Measurements from ENCODE around the gene BCL7B.

The BCL7B gene

DNA sequence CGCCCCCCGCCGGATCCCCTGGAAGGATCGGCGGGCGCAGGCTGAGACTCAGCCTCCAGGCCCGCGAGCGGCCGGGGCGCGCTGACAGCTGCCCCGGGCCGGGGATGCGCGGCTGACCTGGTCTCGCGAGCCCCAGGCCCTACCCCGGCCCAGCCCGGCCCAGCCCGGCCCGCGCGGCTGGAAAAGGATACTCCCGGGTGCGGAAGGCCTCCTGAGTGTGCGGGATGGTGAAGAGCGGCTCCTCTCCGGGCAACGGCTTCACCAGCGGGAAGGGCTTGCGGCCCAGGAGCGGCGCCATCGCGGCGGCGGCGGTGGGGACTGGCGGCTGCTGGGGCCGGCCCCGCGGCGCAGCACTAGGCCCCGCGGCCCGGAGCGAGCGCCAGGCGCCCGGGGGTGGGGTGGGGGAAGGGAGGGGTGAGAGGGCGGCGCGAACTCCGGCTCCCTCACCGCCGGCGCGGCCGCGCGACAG, 35.8 kb downstream of the BCL7B start:
- Histone ChIP-seq H3K4me1 (ENCODE audit: control insufficient read depth in 5 of 5, insufficient read depth in 5 of 5, low read length in 5 of 5) (peaks cover 5 to 51% (median 36%) of the 10 kb centered on the region in 5 donors), H3K9me3 (ENCODE audit: control insufficient read depth in 5 of 5, low read length in 5 of 5) (no peaks in the 10 kb centered on the region), H3K27ac (ENCODE audit: low read depth, low read length) (peak overlapping the region; percentile 88), H3K4me3 (ENCODE audit: low read depth in 1 of 5, low read length in 5 of 5) (peak overlapping the region in 4 of 5 donors; percentile 78 to 89 (median 84)), H3K9ac (ENCODE audit: low read length in 5 of 5) (peak overlapping the region in 4 of 5 donors; percentile 55 to 91 (median 86)), H3K36me3 (ENCODE audit: control insufficient read depth in 5 of 5, insufficient read depth in 5 of 5, low read length in 5 of 5) (peaks cover 0 to 6% (median 3%) of the 10 kb centered on the region in 5 donors), H3K27me3 (ENCODE audit: control insufficient read depth in 5 of 5, insufficient read depth in 4 of 5, low read length in 5 of 5) (no peaks in the 10 kb centered on the region)

DNA sequence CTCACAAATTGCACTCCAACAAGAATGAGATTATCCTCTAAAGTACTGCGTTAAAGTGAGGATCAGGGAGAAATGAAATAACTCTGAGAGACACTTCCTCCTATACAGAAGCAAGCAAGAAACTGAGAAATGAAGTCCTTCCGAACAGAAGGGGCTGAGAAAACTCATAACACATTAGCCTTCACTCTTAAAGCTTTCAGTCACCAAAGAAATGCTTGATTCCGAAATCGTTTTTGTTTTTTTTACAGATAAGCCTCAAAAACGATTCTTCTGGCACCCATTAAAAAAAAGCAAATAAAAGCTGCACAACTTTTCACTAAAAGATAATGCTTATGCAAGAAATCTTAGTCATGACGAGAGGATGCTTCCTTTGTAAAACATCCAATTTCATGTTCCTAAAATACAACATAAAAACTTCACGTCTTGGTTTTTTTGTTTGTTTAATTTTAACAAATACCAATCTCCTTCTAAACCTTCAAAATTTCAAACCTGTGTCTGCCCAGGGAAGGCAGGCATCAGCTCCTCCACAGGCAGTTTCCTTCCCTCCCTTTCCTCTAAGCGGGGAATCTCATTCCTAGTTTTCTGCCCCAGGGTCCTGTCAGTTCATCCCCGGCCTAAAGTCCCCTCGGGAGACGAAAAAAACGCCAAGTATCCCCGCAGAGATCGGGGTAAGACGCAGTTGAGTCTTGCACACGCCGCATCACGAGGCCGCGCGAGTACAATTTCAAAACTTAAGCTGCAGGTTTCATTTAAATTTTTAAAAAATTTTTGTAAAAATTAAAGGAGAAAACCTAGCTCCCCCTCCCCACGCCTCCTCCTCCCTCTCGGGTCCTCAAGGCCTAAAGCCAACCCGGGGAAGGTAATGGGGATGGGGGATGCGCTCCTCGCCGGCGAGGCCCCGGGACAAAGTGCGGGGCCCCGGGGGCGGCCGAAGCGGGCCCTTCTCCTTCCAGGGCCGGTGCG, 36.5 kb downstream of the BCL7B start:
- Histone ChIP-seq H3K36me3 (ENCODE audit: control insufficient read depth in 5 of 5, insufficient read depth in 5 of 5, low read length in 5 of 5) (peaks cover 0 to 8% (median 3%) of the 10 kb centered on the region in 5 donors), H3K9me3 (ENCODE audit: control insufficient read depth in 5 of 5, low read length in 5 of 5) (no peaks in the 10 kb centered on the region), H3K4me3 (ENCODE audit: low read depth in 1 of 5, low read length in 5 of 5) (peak overlapping the region; percentile 74 to 89 (median 82)), H3K27me3 (ENCODE audit: control insufficient read depth in 5 of 5, insufficient read depth in 4 of 5, low read length in 5 of 5) (no peaks in the 10 kb centered on the region), H3K27ac (ENCODE audit: low read depth, low read length) (peak overlapping the region; percentile 88), H3K9ac (ENCODE audit: low read length in 5 of 5) (peak overlapping the region; percentile 55 to 91 (median 84)), H3K4me1 (ENCODE audit: control insufficient read depth in 5 of 5, insufficient read depth in 5 of 5, low read length in 5 of 5) (peaks cover 5 to 51% (median 36%) of the 10 kb centered on the region in 5 donors)

DNA sequence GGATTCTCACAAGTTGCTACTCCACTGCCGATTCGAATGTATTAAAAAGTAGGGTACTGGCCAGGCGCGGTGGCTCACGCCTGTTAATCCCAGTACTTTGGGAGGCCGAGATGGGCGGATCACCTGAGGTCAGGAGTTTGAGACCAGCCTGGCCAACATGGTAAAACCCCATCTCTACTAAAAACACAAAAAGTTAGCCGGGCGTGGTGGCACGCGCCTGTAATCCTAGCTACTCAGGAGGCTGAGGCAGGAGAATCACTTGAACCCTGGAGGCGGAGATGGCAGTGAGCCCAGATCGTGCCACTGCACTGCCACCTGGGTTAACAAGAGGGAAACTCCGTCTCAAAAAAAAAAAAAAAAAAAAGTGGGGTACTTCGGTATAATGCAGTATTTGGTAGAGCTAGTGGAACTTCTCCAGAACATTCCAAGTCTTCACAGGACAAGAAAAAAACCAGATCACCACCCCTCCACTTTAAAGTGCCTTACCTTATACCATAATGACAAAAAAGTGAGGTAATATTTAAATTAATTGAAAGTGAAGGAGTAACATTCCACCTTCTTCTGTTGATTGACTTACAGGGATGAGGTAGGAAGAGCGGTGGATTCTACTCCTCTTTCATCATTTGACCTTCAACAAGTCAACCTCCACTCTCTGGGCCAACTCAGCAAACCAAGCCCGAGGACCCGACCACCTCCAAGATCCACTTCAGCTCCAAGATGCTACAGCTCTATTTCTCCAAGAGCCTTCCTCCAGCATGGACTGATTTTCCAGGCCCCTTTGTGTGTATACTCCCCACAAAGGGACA, 37.4 kb downstream of the BCL7B start:
- Histone ChIP-seq H3K9ac (ENCODE audit: low read length in 5 of 5) (peak overlapping the region; percentile 35 to 91 (median 83)), H3K9me3 (ENCODE audit: control insufficient read depth in 5 of 5, low read length in 5 of 5) (no peaks in the 10 kb centered on the region), H3K36me3 (ENCODE audit: control insufficient read depth in 5 of 5, insufficient read depth in 5 of 5, low read length in 5 of 5) (peaks cover 2 to 17% (median 8%) of the 10 kb centered on the region in 5 donors), H3K4me1 (ENCODE audit: control insufficient read depth in 5 of 5, insufficient read depth in 5 of 5, low read length in 5 of 5) (peaks cover 5 to 45% (median 36%) of the 10 kb centered on the region in 5 donors), H3K27ac (ENCODE audit: low read depth, low read length) (peak overlapping the region; percentile 88), H3K27me3 (ENCODE audit: control insufficient read depth in 5 of 5, insufficient read depth in 4 of 5, low read length in 5 of 5) (no peaks in the 10 kb centered on the region), H3K4me3 (ENCODE audit: low read depth in 1 of 5, low read length in 5 of 5) (peak overlapping the region; percentile 74 to 89 (median 82))

DNA sequence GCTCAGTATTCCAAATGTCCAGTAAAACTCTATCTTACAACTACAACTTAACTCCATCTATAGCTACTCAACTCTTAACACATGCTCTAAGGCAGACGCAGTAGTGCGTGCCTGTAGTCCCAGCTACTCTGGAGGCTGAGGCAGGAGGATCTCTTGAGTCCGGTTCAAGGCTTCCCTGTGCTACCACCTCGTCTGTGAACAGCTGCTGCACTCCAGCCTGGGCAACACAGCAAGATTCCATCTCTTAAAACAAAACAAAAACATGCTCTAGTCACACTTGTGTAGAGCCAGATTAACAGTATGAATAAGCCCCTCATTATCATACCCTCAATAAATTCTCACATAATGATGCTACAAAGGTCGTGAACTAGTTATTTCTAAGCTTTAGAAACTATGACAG, 39.0 kb downstream of the BCL7B start:
- H3K27ac ChIP-seq (ENCODE audit: low read depth, low read length), result peak overlapping the region; percentile 0
- H3K9ac ChIP-seq (ENCODE audit: low read length in 5 of 5), result peak overlapping the region in 3 of 5 donors; percentile 12 to 42 (median 35)

DNA sequence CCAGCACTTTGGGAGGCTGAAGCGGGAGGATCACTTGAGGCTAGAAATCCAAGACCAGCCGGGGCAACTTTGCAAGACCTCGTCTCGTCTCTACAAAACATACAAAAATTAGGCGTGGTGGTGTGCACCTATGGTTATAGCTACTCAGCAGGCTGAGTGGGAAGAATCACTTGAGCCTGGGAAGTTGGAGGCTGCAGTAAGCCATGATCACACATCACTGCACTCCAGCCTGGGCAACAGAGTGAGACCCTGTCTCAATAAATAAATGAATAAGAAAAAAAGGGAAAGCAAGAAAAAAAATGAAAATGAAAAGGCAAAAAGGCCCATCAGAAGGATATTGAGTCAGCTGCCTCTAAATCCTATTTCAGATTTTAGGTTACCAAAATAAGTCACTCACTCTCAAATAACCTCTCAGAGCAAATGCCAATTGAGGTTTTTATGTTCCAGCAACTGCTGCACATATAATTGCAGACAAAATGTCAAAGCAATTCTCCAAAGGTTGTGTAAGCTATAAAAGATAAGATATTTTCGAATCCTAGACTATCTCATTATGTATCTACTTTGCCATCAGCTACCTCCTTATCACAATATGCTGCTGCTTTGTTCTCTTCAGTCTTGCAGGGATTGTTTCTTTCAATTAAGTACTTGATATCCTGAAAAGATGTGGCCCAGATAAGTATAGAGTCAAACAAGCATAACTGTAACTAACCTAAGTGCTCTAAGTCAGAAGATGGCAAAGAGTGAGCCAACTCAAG, 40.1 kb downstream of the BCL7B start:
- Histone ChIP-seq H3K9me3 (ENCODE audit: control insufficient read depth in 5 of 5, low read length in 5 of 5) (no peaks in the 10 kb centered on the region), H3K4me3 (ENCODE audit: low read depth in 1 of 5, low read length in 5 of 5) (no peak overlapping the region), H3K36me3 (ENCODE audit: control insufficient read depth in 5 of 5, insufficient read depth in 5 of 5, low read length in 5 of 5) (peaks cover 3 to 32% (median 9%) of the 10 kb centered on the region in 5 donors), H3K4me1 (ENCODE audit: control insufficient read depth in 5 of 5, insufficient read depth in 5 of 5, low read length in 5 of 5) (peaks cover 5 to 36% (median 29%) of the 10 kb centered on the region in 5 donors), H3K9ac (ENCODE audit: low read length in 5 of 5) (no peak overlapping the region), H3K27me3 (ENCODE audit: control insufficient read depth in 5 of 5, insufficient read depth in 4 of 5, low read length in 5 of 5) (no peaks in the 10 kb centered on the region), H3K27ac (ENCODE audit: low read depth, low read length) (no peak overlapping the region)

More for the DNA sequence above, 39.0 kb downstream of the BCL7B start:
- H3K9me3 ChIP-seq (ENCODE audit: control insufficient read depth in 5 of 5, low read length in 5 of 5), result no peaks in the 10 kb centered on the region
- peaks cover 3 to 25% (median 9%) of the 10 kb centered on the region in 5 donors for H3K36me3 ChIP-seq (ENCODE audit: control insufficient read depth in 5 of 5, insufficient read depth in 5 of 5, low read length in 5 of 5)
- H3K4me3 ChIP-seq (ENCODE audit: low read depth in 1 of 5, low read length in 5 of 5), result no peak overlapping the region
- no peaks in the 10 kb centered on the region for H3K27me3 ChIP-seq (ENCODE audit: control insufficient read depth in 5 of 5, insufficient read depth in 4 of 5, low read length in 5 of 5)
- peaks cover 5 to 45% (median 36%) of the 10 kb centered on the region in 5 donors for H3K4me1 ChIP-seq (ENCODE audit: control insufficient read depth in 5 of 5, insufficient read depth in 5 of 5, low read length in 5 of 5)

DNA sequence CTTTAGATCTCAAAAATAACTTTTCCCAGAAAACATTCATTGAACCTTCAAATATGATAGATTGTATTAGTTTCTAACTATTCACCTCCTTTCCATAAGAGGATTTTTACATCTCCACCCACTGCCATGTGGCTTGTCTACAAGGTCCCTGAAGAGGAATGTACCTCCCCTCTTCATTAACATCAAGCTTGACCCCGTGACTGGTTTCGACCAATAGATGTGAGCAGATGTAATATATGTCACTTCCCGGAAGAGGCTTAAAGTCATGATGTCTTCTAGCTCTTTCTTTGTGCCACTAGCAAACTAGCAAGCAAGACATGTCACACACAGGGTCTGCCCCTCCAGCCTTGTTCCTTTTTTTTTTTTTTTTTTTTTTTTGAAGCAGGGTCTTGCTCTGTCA, 42.3 kb downstream of the BCL7B start:
- Histone ChIP-seq H3K9me3 (ENCODE audit: control insufficient read depth in 5 of 5, low read length in 5 of 5) (no peaks in the 10 kb centered on the region), H3K4me3 (ENCODE audit: low read depth in 1 of 5, low read length in 5 of 5) (no peak overlapping the region), H3K36me3 (ENCODE audit: control insufficient read depth in 5 of 5, insufficient read depth in 5 of 5, low read length in 5 of 5) (peaks cover 6 to 39% (median 14%) of the 10 kb centered on the region in 5 donors), H3K27ac (ENCODE audit: low read depth, low read length) (no peak overlapping the region), H3K4me1 (ENCODE audit: control insufficient read depth in 5 of 5, insufficient read depth in 5 of 5, low read length in 5 of 5) (peaks cover 1 to 23% (median 19%) of the 10 kb centered on the region in 5 donors), H3K9ac (ENCODE audit: low read length in 5 of 5) (no peak overlapping the region), H3K27me3 (ENCODE audit: control insufficient read depth in 5 of 5, insufficient read depth in 4 of 5, low read length in 5 of 5) (no peaks in the 10 kb centered on the region)

DNA sequence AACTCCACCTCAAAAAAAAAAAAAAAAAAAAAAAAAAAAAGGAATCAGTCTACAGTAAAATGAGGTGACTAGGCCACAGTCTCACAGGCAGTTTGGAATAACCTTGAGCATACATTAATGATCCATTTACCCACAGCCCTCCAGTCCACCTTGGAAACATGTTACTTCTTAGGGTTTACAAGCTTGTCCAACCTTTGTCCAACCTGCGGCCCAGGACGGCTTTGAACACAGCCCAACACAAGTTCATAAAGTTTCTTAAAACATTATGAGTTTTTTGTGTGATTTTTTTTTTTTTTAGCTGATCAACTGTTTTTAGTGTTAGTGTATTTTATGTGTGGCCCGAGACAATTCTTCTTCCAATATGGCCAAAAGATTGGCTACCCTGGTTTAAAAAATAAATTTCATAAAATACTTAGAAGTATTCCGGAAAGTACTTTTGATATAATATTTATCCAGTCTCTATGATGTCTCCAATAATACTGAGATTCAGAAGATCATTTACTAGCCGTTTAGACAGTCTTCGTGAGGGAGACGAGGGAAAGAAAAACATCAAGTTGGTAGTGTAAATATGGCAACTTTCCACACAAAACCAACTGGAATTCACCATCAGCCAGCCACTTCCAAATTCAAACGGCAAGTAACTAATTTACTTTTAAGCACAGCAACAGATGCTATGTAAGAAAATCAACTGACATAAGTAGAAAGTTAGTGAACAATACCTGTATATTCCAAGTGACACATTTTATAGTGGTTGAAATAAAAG, 45.3 kb downstream of the BCL7B start:
- no peaks in the 10 kb centered on the region for H3K27me3 ChIP-seq (ENCODE audit: control insufficient read depth in 5 of 5, insufficient read depth in 4 of 5, low read length in 5 of 5)
- peak overlapping the region in 2 of 5 donors; percentile 13 to 41 for H3K9ac ChIP-seq (ENCODE audit: low read length in 5 of 5)
- H3K27ac ChIP-seq (ENCODE audit: low read depth, low read length), result no peak overlapping the region
- H3K4me3 ChIP-seq (ENCODE audit: low read depth in 1 of 5, low read length in 5 of 5), result no peak overlapping the region
- H3K36me3 ChIP-seq (ENCODE audit: control insufficient read depth in 5 of 5, insufficient read depth in 5 of 5, low read length in 5 of 5), result peaks cover 7 to 66% (median 36%) of the 10 kb centered on the region in 5 donors
- H3K9me3 ChIP-seq (ENCODE audit: control insufficient read depth in 5 of 5, low read length in 5 of 5), result no peaks in the 10 kb centered on the region
- H3K4me1 ChIP-seq (ENCODE audit: control insufficient read depth in 5 of 5, insufficient read depth in 5 of 5, low read length in 5 of 5), result peaks cover 0 to under 1% (median 0%) of the 10 kb centered on the region in 5 donors

DNA sequence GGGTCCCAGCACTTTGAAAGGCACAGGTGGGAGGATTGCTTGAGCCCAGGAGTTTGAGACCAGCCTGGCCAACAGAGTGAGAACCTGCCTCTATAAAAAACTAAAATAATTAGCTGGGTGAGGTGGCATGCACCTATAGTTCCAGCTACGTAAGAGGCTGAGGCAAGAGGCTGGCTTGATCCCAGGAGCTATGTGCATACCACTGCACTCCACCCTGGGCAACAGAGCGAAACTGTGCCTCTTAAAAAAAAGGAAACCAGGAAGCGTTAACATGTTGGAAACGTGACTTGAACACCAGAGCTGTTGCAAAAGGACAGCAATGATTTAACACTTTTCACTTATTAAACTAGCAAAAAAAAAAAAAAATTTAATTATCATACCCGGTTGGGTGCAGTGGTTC, 48.0 kb downstream of the BCL7B start:
- no peak overlapping the region for H3K9ac ChIP-seq (ENCODE audit: low read length in 5 of 5)
- peaks cover 18 to 69% (median 47%) of the 10 kb centered on the region in 5 donors for H3K36me3 ChIP-seq (ENCODE audit: control insufficient read depth in 5 of 5, insufficient read depth in 5 of 5, low read length in 5 of 5)
- H3K4me3 ChIP-seq (ENCODE audit: low read depth in 1 of 5, low read length in 5 of 5), result no peak overlapping the region
- no peak overlapping the region for H3K27ac ChIP-seq (ENCODE audit: low read depth, low read length)
- no peaks in the 10 kb centered on the region for H3K27me3 ChIP-seq (ENCODE audit: control insufficient read depth in 5 of 5, insufficient read depth in 4 of 5, low read length in 5 of 5)
- H3K4me1 ChIP-seq (ENCODE audit: control insufficient read depth in 5 of 5, insufficient read depth in 5 of 5, low read length in 5 of 5), result no peaks in the 10 kb centered on the region
- H3K9me3 ChIP-seq (ENCODE audit: control insufficient read depth in 5 of 5, low read length in 5 of 5), result no peaks in the 10 kb centered on the region

DNA sequence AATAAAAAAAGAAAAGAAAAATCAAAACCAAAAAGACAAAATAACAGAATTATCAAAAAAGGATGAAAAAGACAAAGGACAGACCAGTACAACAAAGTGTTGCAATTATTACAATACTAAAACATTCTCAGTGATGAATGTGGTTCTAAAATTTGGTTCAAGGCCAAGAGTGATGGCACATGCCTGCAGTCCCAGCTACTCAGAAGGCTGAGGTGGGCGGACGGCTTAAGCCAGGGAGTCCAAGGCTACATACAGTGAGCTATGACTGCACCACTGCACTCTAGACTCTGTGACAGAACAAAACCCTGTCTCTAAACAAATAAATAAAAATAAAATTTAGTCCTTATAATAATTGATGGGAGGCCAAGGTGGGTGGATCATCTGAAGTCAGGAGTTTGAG, 49.9 kb downstream of the BCL7B start:
- H3K27me3 ChIP-seq (ENCODE audit: control insufficient read depth in 5 of 5, insufficient read depth in 4 of 5, low read length in 5 of 5), result no peaks in the 10 kb centered on the region
- no peaks in the 10 kb centered on the region for H3K9me3 ChIP-seq (ENCODE audit: control insufficient read depth in 5 of 5, low read length in 5 of 5)
- H3K4me1 ChIP-seq (ENCODE audit: control insufficient read depth in 5 of 5, insufficient read depth in 5 of 5, low read length in 5 of 5), result no peaks in the 10 kb centered on the region
- no peak overlapping the region for H3K27ac ChIP-seq (ENCODE audit: low read depth, low read length)
- H3K36me3 ChIP-seq (ENCODE audit: control insufficient read depth in 5 of 5, insufficient read depth in 5 of 5, low read length in 5 of 5), result peaks cover 29 to 78% (median 62%) of the 10 kb centered on the region in 5 donors
- H3K4me3 ChIP-seq (ENCODE audit: low read depth in 1 of 5, low read length in 5 of 5), result no peak overlapping the region
- no peak overlapping the region for H3K9ac ChIP-seq (ENCODE audit: low read length in 5 of 5)

Data from subcutaneous abdominal adipose tissue (tissue), 5 donors.